WTC11 (cell line): ENCODE measurements around the gene TMEM234. TPM values are rescaled to one million over a fixed set of nuclear protein-coding genes. Genes with fewer than 3 reads are reported as not detected.

Experiments used
- ATAC-seq: fragments of 200-7000 bp; cut with Tn5 transposase; 2 replicates; pipeline ENCODE4 v1.10.0; 2021; ENCODE audit warnings: mild to moderate bottlenecking, moderate library complexity
- CTCF ChIA-PET: fragments of 300-600 bp; sonication (Branson Sonifier 250); formaldehyde crosslinking; loops from one replicate; lab custom pipeline; 2021; ENCODE audit warnings: antibody characterized with exemption; lab: Charles Lee
- POLR2A ChIA-PET: fragments of 350-600 bp; sonication (Branson Sonifier 250); formaldehyde crosslinking; loops from one replicate; lab custom pipeline; 2021; ENCODE audit warnings: antibody characterized with exemption; lab: Charles Lee
- DNase-seq: peaks from one replicate; pipeline ENCODE4 v3.0.0; 2021; ENCODE audit warnings: low spot score
- H3K27ac Mint-ChIP-seq: 2 replicates; pipeline ENCODE4 v1.8.0; 2021; ENCODE audit warnings: mixed read lengths
- H3K27me3 Mint-ChIP-seq: 2 replicates; pipeline ENCODE4 v1.8.0; 2021; ENCODE audit warnings: low read depth, mild to moderate bottlenecking, moderate library complexity, mixed read lengths
- H3K36me3 Mint-ChIP-seq: 2 replicates; pipeline ENCODE4 v1.8.0; 2021; ENCODE audit warnings: mixed read lengths
- H3K4me1 Mint-ChIP-seq: 2 replicates; pipeline ENCODE4 v1.8.0; 2022; ENCODE audit warnings: mixed read lengths
- H3K4me3 Mint-ChIP-seq: 2 replicates; pipeline ENCODE4 v1.8.0; 2021; ENCODE audit warnings: mild to moderate bottlenecking, moderate library complexity, mixed read lengths
- H3K9me3 Mint-ChIP-seq: 2 replicates; pipeline ENCODE4 v1.8.0; 2021; ENCODE audit warnings: mixed read lengths
- ARID4B ChIP-seq: sonication (generic); formaldehyde crosslinking; IDR thresholded peaks from 2 replicates; pipeline ENCODE4 v1.8.0; 2023; ENCODE audit warnings: missing genetic modification reagents, mild to moderate bottlenecking, borderline replicate concordance
- ATF1 ChIP-seq: sonication (generic); formaldehyde crosslinking; IDR thresholded peaks from 2 replicates; pipeline ENCODE4 v1.8.1; 2023; ENCODE audit warnings: mild to moderate bottlenecking, moderate library complexity, missing genetic modification reagents
- CREB1 ChIP-seq: sonication (generic); formaldehyde crosslinking; IDR thresholded peaks from 2 replicates; pipeline ENCODE4 v1.8.0; 2023; ENCODE audit warnings: mild to moderate bottlenecking, missing genetic modification reagents
- FOXP4 ChIP-seq: sonication (generic); formaldehyde crosslinking; IDR thresholded peaks from 2 replicates; pipeline ENCODE4 v1.8.0; 2022; ENCODE audit warnings: mild to moderate bottlenecking, missing genetic modification reagents
- GABPB1 ChIP-seq: sonication (generic); formaldehyde crosslinking; IDR thresholded peaks from 2 replicates; pipeline ENCODE4 v1.8.1; 2023; ENCODE audit warnings: mild to moderate bottlenecking, missing genetic modification reagents
- IRF1 ChIP-seq: sonication (generic); formaldehyde crosslinking; IDR thresholded peaks from 2 replicates; pipeline ENCODE4 v1.8.0; 2023; ENCODE audit warnings: missing genetic modification reagents
- OVOL2 ChIP-seq: fragments of 250-450 bp; sonication (Bioruptor Pico); IDR thresholded peaks from 2 replicates; pipeline ENCODE4 v1.9.0; 2021; ENCODE audit warnings: mild to moderate bottlenecking, borderline replicate concordance
- SMAD3 ChIP-seq: sonication (generic); formaldehyde crosslinking; IDR thresholded peaks from 2 replicates; pipeline ENCODE4 v1.8.0; 2022; ENCODE audit warnings: missing genetic modification reagents, mild to moderate bottlenecking, borderline replicate concordance
- TEAD1 ChIP-seq: sonication (generic); formaldehyde crosslinking; IDR thresholded peaks from 2 replicates; pipeline ENCODE4 v1.8.0; 2022; ENCODE audit warnings: mild to moderate bottlenecking, missing genetic modification reagents
- TP53 ChIP-seq: sonication (generic); formaldehyde crosslinking; IDR thresholded peaks from 2 replicates; pipeline ENCODE4 v1.8.1; 2023; ENCODE audit warnings: mild to moderate bottlenecking, missing genetic modification reagents
- USF1 ChIP-seq: sonication (generic); formaldehyde crosslinking; IDR thresholded peaks from 2 replicates; pipeline ENCODE4 v1.8.0; 2022; ENCODE audit warnings: mild to moderate bottlenecking, missing genetic modification reagents
- ZMAT4 ChIP-seq: fragments of 250-450 bp; sonication (Bioruptor Pico); IDR thresholded peaks from 2 replicates; pipeline ENCODE4 v1.9.0; 2021; ENCODE audit warnings: mild to moderate bottlenecking
- ZNF219 ChIP-seq: sonication (generic); formaldehyde crosslinking; IDR thresholded peaks from 2 replicates; pipeline ENCODE4 v1.8.0; 2023; ENCODE audit warnings: missing genetic modification reagents, mild to moderate bottlenecking, borderline replicate concordance
- ZNF263 ChIP-seq: sonication (generic); formaldehyde crosslinking; IDR thresholded peaks from 2 replicates; pipeline ENCODE4 v1.8.1; 2022; ENCODE audit warnings: low read depth, mild to moderate bottlenecking, moderate library complexity, missing genetic modification reagents
- ZNF532 ChIP-seq: fragments of 250-450 bp; sonication (Bioruptor Pico); IDR thresholded peaks from 2 replicates; pipeline ENCODE4 v1.9.0; 2021; ENCODE audit warnings: mild to moderate bottlenecking, borderline replicate concordance
- total RNA-seq: library from RNA; stranded (reverse); gene quantifications from 3 replicates; pipeline ENCODE4 v1.2.3, GENCODE V29; 2021

TMEM234 gene
- total RNA-seq, 1 experiment from 2014 or later, result 11.9 TPM

GRCh38 chr1:32239337-32239736 is 17.2 kb upstream of the TMEM234 start:
- Mint-ChIP-seq H3K27me3 (peaks cover 3% of the 10 kb centered on the region; the same call in 1 of the 2 replicates), H3K4me3 (peak overlapping the region; percentile 84), H3K36me3 (peaks cover 4% of the 10 kb centered on the region; the same call in 1 of the 2 replicates), H3K9me3 (no peaks in the 10 kb centered on the region), H3K27ac (peak overlapping the region; percentile 21), H3K4me1 (peaks cover 21% of the 10 kb centered on the region)
- ATAC-seq (no peak), DNase-seq (peak; percentile 24)
- ChIA-PET CTCF (interaction anchor here (0.7 to 4.9 kb wide), 13 partner anchors 10 to 638 kb away, joined by 3 to 75 read pairs (median 4); partner anchors contain the start of genes BSDC1, EIF3I, TMEM234 and TMEM39B), POLR2A (interaction anchor here (0.5 to 3.2 kb wide), 11 partner anchors 10 to 166 kb away, joined by 3 to 30 read pairs (median 6); partner anchors contain the start of genes IQCC, MARCKSL1 and TMEM39B)
- TF ChIP-seq IRF1 (CRISPR knock-in tag) (no peak), USF1 (no peak), ZNF263 (CRISPR knock-in tag) (no peak), ZNF219 (CRISPR knock-in tag) (no peak), OVOL2 (CRISPR knock-in tag) (no peak), TEAD1 (CRISPR knock-in tag) (no peak), ATF1 (CRISPR knock-in tag) (no peak), SMAD3 (no peak), ARID4B (CRISPR knock-in tag) (no peak), ZMAT4 (CRISPR knock-in tag) (no peak), CREB1 (no peak), ZNF532 (CRISPR knock-in tag) (no peak), TP53 (no peak), FOXP4 (CRISPR knock-in tag) (no peak), GABPB1 (CRISPR knock-in tag) (no peak)
